HepG2 (cell line): ENCODE results near the gene HTRA2. TPM values are rescaled to one million over a fixed set of nuclear protein-coding genes. Genes with fewer than 3 reads are reported as not detected.

ENCODE experiments used
- ARNT2 ChIP-seq: sonication (generic); formaldehyde crosslinking; IDR thresholded peaks from 2 replicates; pipeline ENCODE4 v1.8.0; 2022; ENCODE audit warnings: mild to moderate bottlenecking, low read depth, missing genetic modification reagents, moderate library complexity
- CENPX ChIP-seq: sonication (generic); formaldehyde crosslinking; IDR thresholded peaks from 2 replicates; pipeline ENCODE4 v1.9.0; 2021; ENCODE audit warnings: mild to moderate bottlenecking, missing genetic modification reagents, moderate library complexity
- CTCF ChIP-seq: sonication (generic); formaldehyde crosslinking; IDR thresholded peaks from 2 replicates; pipeline ENCODE4 v1.5.0; 2020; ENCODE audit warnings: mild to moderate bottlenecking, missing genetic modification reagents, moderate library complexity
- ELF1 ChIP-seq: sonication (generic); formaldehyde crosslinking; IDR thresholded peaks from 2 replicates; pipeline ENCODE4 v1.4.0; 2020; ENCODE audit warnings: missing genetic modification reagents
- ESRRA ChIP-seq: sonication (generic); formaldehyde crosslinking; IDR thresholded peaks from 2 replicates; pipeline ENCODE4 v1.5.1; 2020; ENCODE audit warnings: mild to moderate bottlenecking, low read depth, missing genetic modification reagents
- GPN1 ChIP-seq: sonication (generic); formaldehyde crosslinking; IDR thresholded peaks from 2 replicates; pipeline ENCODE4 v1.5.1; 2020; ENCODE audit warnings: missing genetic modification reagents, borderline replicate concordance
- HMG20A ChIP-seq: IDR thresholded peaks from 2 replicates; pipeline ENCODE4 v1.6.1; 2016; ENCODE audit warnings: borderline replicate concordance
- HNF1B ChIP-seq: sonication (generic); formaldehyde crosslinking; IDR thresholded peaks from 2 replicates; pipeline ENCODE4 v1.5.1; 2020; ENCODE audit warnings: mild to moderate bottlenecking, moderate library complexity, missing genetic modification reagents
- RXRA ChIP-seq: sonication (generic); formaldehyde crosslinking; IDR thresholded peaks from 2 replicates; pipeline ENCODE4 v1.5.1; 2020; ENCODE audit warnings: missing genetic modification reagents
- SAFB2 ChIP-seq: sonication (generic); formaldehyde crosslinking; IDR thresholded peaks from 2 replicates; pipeline ENCODE4 v1.5.1; 2020; ENCODE audit warnings: missing genetic modification reagents, low read depth, mild to moderate bottlenecking, borderline replicate concordance
- SMAD9 ChIP-seq: sonication (generic); formaldehyde crosslinking; IDR thresholded peaks from 2 replicates; pipeline ENCODE4 v1.5.1; 2020; ENCODE audit warnings: mild to moderate bottlenecking, missing genetic modification reagents
- WIZ ChIP-seq: sonication (generic); formaldehyde crosslinking; IDR thresholded peaks from 2 replicates; pipeline ENCODE4 v1.5.1; 2020; ENCODE audit warnings: mild to moderate bottlenecking, missing genetic modification reagents
- XRCC5 ChIP-seq: fragments of 200-400 bp; formaldehyde crosslinking; optimal IDR thresholded peaks from 2 replicates; pipeline ENCODE3; 2017; ENCODE audit warnings: mild to moderate bottlenecking, low read length
- YY1 ChIP-seq: IDR thresholded peaks from 2 replicates; pipeline ENCODE4 v1.6.1; 2011; ENCODE audit warnings: low read length, low read depth, moderate library complexity, mild to moderate bottlenecking; ENCODE audit not compliant: insufficient read depth, insufficient replicate concordance
- ZFP82 ChIP-seq: sonication (generic); formaldehyde crosslinking; IDR thresholded peaks from 2 replicates; pipeline ENCODE4 v1.5.1; 2020; ENCODE audit warnings: mild to moderate bottlenecking, missing genetic modification reagents, borderline replicate concordance
- ZNF101 ChIP-seq: sonication (generic); formaldehyde crosslinking; IDR thresholded peaks from 2 replicates; pipeline ENCODE4 v1.4.0; 2020; ENCODE audit warnings: mild to moderate bottlenecking, low read depth, missing genetic modification reagents, borderline replicate concordance
- ZNF326 ChIP-seq: sonication (generic); formaldehyde crosslinking; IDR thresholded peaks from 2 replicates; pipeline ENCODE4 v1.4.0; 2020; ENCODE audit warnings: missing genetic modification reagents, borderline replicate concordance
- ZNF446 ChIP-seq: sonication (generic); formaldehyde crosslinking; IDR thresholded peaks from 2 replicates; pipeline ENCODE4 v1.5.0; 2020; ENCODE audit warnings: mild to moderate bottlenecking, missing genetic modification reagents
- ZNF530 ChIP-seq: sonication (generic); formaldehyde crosslinking; IDR thresholded peaks from 2 replicates; pipeline ENCODE4 v1.5.0; 2020; ENCODE audit warnings: low read depth, mild to moderate bottlenecking, missing genetic modification reagents
- ZNF790 ChIP-seq: sonication (generic); formaldehyde crosslinking; IDR thresholded peaks from 2 replicates; pipeline ENCODE4 v1.8.0; 2022; ENCODE audit warnings: missing genetic modification reagents, mild to moderate bottlenecking, borderline replicate concordance
- ZNF878 ChIP-seq: sonication (generic); formaldehyde crosslinking; IDR thresholded peaks from 2 replicates; pipeline ENCODE4 v1.8.1; 2023; ENCODE audit warnings: mild to moderate bottlenecking, missing genetic modification reagents, moderate library complexity
- polyA plus RNA-seq, 8 experiments: library from polyadenylated mRNA; depleted of rRNA in 3 of 8; stranded (reverse) in 7 of 8; unstranded in 1 of 8; fragments of >200 nt; fragmentation: Illumina TruSeq in 4 of 8; extraction: Trizol in 4 of 8; gene quantifications; 2 replicates each; pipeline versions ENCODE4 v1.2.1 to v1.2.3, GENCODE V29; 2011 to 2016; ENCODE audit warnings: low read depth in 4 of 8, missing spikeins in 1 of 8, mixed read lengths in 1 of 8; ENCODE audit not compliant: insufficient read depth in 1 of 8
- total RNA-seq, 5 experiments: library from RNA; depleted of rRNA; stranded (reverse); fragments of >200 nt; fragmentation: Illumina TruSeq; extraction: Trizol; gene quantifications; 2 replicates each; pipeline ENCODE4 v1.2.3, GENCODE V29; 2016; ENCODE audit warnings: low read depth in 1 of 5
- TF ChIP-seq, protein P1 (sequence below): sonication (generic); formaldehyde crosslinking; IDR thresholded peaks from 2 replicates; pipeline ENCODE4 v1.4.0; 2020; ENCODE audit warnings: missing genetic modification reagents
- TF ChIP-seq, protein P2 (sequence below): sonication (generic); formaldehyde crosslinking; IDR thresholded peaks from 2 replicates; pipeline ENCODE4 v1.4.0; 2020; ENCODE audit warnings: missing genetic modification reagents
- TF ChIP-seq, protein P3 (sequence below): sonication (generic); formaldehyde crosslinking; IDR thresholded peaks from 2 replicates; pipeline ENCODE4 v1.5.1; 2020; ENCODE audit warnings: missing genetic modification reagents, mild to moderate bottlenecking, borderline replicate concordance

The HTRA2 gene
- total and polyA plus RNA-seq, 2 of the 13 experiments (the other 11 are each of a cell fraction or from before 2014, with no cell fraction given) = 47.7 to 50.3 TPM

GRCh38 chr2:74486141-74486540 lies 43.6 kb upstream of the HTRA2 start (continued):
- TF ChIP-seq ZNF530 (CRISPR knock-in tag) (no peak), ARNT2 (CRISPR knock-in tag) (no peak), SMAD9 (CRISPR knock-in tag) (no peak), YY1 (no peak), ZNF878 (no peak), HNF1B (CRISPR knock-in tag) (no peak), ESRRA (CRISPR knock-in tag) (no peak), HMG20A (CRISPR knock-in tag) (no peak), ZNF790 (CRISPR knock-in tag) (no peak), CTCF (CRISPR knock-in tag) (no peak), ZFP82 (CRISPR knock-in tag) (no peak), ZNF101 (CRISPR knock-in tag) (no peak), ELF1 (CRISPR knock-in tag) (no peak), WIZ (CRISPR knock-in tag) (no peak), RXRA (CRISPR knock-in tag) (no peak), XRCC5 (no peak), GPN1 (CRISPR knock-in tag) (no peak), ZNF446 (no peak), SAFB2 (CRISPR knock-in tag) (no peak), CENPX (CRISPR knock-in tag) (no peak), ZNF326 (CRISPR knock-in tag) (no peak)
- TF ChIP-seq, protein P1, sequence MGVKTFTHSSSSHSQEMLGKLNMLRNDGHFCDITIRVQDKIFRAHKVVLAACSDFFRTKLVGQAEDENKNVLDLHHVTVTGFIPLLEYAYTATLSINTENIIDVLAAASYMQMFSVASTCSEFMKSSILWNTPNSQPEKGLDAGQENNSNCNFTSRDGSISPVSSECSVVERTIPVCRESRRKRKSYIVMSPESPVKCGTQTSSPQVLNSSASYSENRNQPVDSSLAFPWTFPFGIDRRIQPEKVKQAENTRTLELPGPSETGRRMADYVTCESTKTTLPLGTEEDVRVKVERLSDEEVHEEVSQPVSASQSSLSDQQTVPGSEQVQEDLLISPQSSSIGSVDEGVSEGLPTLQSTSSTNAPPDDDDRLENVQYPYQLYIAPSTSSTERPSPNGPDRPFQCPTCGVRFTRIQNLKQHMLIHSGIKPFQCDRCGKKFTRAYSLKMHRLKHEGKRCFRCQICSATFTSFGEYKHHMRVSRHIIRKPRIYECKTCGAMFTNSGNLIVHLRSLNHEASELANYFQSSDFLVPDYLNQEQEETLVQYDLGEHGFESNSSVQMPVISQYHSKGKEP (CRISPR knock-in tag) = no peak
- TF ChIP-seq, protein P2, sequence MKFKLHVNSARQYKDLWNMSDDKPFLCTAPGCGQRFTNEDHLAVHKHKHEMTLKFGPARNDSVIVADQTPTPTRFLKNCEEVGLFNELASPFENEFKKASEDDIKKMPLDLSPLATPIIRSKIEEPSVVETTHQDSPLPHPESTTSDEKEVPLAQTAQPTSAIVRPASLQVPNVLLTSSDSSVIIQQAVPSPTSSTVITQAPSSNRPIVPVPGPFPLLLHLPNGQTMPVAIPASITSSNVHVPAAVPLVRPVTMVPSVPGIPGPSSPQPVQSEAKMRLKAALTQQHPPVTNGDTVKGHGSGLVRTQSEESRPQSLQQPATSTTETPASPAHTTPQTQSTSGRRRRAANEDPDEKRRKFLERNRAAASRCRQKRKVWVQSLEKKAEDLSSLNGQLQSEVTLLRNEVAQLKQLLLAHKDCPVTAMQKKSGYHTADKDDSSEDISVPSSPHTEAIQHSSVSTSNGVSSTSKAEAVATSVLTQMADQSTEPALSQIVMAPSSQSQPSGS = no peak
- TF ChIP-seq, protein P3, sequence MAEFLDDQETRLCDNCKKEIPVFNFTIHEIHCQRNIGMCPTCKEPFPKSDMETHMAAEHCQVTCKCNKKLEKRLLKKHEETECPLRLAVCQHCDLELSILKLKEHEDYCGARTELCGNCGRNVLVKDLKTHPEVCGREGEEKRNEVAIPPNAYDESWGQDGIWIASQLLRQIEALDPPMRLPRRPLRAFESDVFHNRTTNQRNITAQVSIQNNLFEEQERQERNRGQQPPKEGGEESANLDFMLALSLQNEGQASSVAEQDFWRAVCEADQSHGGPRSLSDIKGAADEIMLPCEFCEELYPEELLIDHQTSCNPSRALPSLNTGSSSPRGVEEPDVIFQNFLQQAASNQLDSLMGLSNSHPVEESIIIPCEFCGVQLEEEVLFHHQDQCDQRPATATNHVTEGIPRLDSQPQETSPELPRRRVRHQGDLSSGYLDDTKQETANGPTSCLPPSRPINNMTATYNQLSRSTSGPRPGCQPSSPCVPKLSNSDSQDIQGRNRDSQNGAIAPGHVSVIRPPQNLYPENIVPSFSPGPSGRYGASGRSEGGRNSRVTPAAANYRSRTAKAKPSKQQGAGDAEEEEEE (CRISPR knock-in tag) = no peak
